K562 (cell line): ENCODE measurements around the gene LIPM. TPM values are rescaled to one million over a fixed set of nuclear protein-coding genes. Genes with fewer than 3 reads are reported as not detected.

Experiments used
- ATAC-seq: fragments of 200-7000 bp; cut with Tn5 transposase; 3 replicates; pipeline ENCODE4 v1.9.1; 2020; ENCODE audit warnings: moderate library complexity
- BruUV-seq: library from RNA; stranded (reverse); fragments of 400-500 nt; replicated peaks from 2 replicates; lab custom pipeline; 2021; lab: Mats Ljungman, UMichigan
- CTCF ChIA-PET: fragments of 300-600 bp; formaldehyde crosslinking; extraction: SDS; loops from one replicate; lab custom pipeline; 2021; ENCODE audit warnings: low intra/inter-chr PET ratio; lab: Yijun Ruan, JAX
- POLR2A ChIA-PET: fragments of 300-600, 350-650 bp; sonication (Branson Sonifier 250); formaldehyde crosslinking; extraction: SDS; loops from one replicate; lab custom pipeline; 2021; ENCODE audit warnings: antibody characterized with exemption, inconsistent platforms; lab: Yijun Ruan, JAX
- DNase-seq, 4 experiments: peaks; one replicate each; pipeline versions ENCODE4 v3.0.0 to v3.0.0-alpha.2; 2011 to 2018; ENCODE audit warnings: low spot score in 3 of 4, mixed read lengths in 3 of 4; ENCODE audit errors: extremely low read depth in 1 of 4
- FAIRE-seq: peaks from 2 replicates; lab custom pipeline; 2011; peaks lifted over from hg19 to GRCh38; lab: Jason Lieb, UNC
- H2AFZ ChIP-seq: 2 replicates; pipeline ENCODE4 v1.6.0; 2011; ENCODE audit warnings: low read depth, low read length, control low read depth, inconsistent platforms
- H3K27ac ChIP-seq: fragments of 200-600 bp; 3 replicates; pipeline ENCODE4 v1.8.0; 2011; ENCODE audit warnings: low read depth, mild to moderate bottlenecking, control low read depth, inconsistent platforms, low read length, moderate library complexity, mixed read lengths; ENCODE audit errors: extremely low read depth
- H3K27me3 ChIP-seq, 2 experiments: fragments of 300-600 bp in 1 of 2; 2 replicates in 1 of 2; 3 replicates in 1 of 2; pipeline versions ENCODE4 v1.6.0 to v1.8.0; 2011; ENCODE audit warnings: inconsistent platforms in 2 of 2, low read length in 2 of 2, mild to moderate bottlenecking in 1 of 2, mixed read lengths in 1 of 2, moderate library complexity in 1 of 2; ENCODE audit not compliant: control insufficient read depth in 2 of 2, insufficient read depth in 2 of 2
- H3K36me3 ChIP-seq: fragments of 300-600 bp; 3 replicates; pipeline ENCODE4 v1.8.0; 2011; ENCODE audit warnings: mild to moderate bottlenecking, low read length, inconsistent platforms; ENCODE audit not compliant: control insufficient read depth, insufficient read depth
- H3K4me1 ChIP-seq, 2 experiments: fragments of 200-600 bp in 1 of 2; replicated peaks in 1 of 2; 2 replicates in 1 of 2; 3 replicates in 1 of 2; pipeline versions ENCODE4 v1.5.1 to v1.8.0; 2011; ENCODE audit warnings: inconsistent platforms in 2 of 2, low read length in 2 of 2, mild to moderate bottlenecking in 1 of 2, mixed read lengths in 1 of 2, moderate library complexity in 1 of 2; ENCODE audit not compliant: control insufficient read depth in 2 of 2, insufficient read depth in 2 of 2
- H3K4me2 ChIP-seq: 2 replicates; pipeline ENCODE4 v1.6.1; 2011; ENCODE audit warnings: low read length, control low read depth, inconsistent platforms, mixed read lengths; ENCODE audit not compliant: insufficient read depth
- H3K4me3 ChIP-seq: fragments of 200-600 bp; sonication (generic), shearing (Covaris generic); 2 replicates; pipeline ENCODE4 v1.5.1; 2016; ENCODE audit warnings: control low read depth, inconsistent platforms
- H3K79me2 ChIP-seq: fragments of 200-600 bp; 3 replicates; pipeline ENCODE4 v1.8.0; 2011; ENCODE audit warnings: low read length, inconsistent platforms; ENCODE audit not compliant: control insufficient read depth, insufficient read depth
- H3K9ac ChIP-seq, 2 experiments: 2 replicates each; pipeline versions ENCODE4 v1.6.0 to v1.6.1; 2011; ENCODE audit warnings: low read depth in 2 of 2, low read length in 2 of 2, control low read depth in 1 of 2, inconsistent platforms in 1 of 2, mild to moderate bottlenecking in 1 of 2, mixed read lengths in 1 of 2; ENCODE audit not compliant: insufficient read depth in 1 of 2
- H3K9me1 ChIP-seq: one replicate; pipeline ENCODE4 v1.6.0; 2011; ENCODE audit warnings: inconsistent platforms, mild to moderate bottlenecking, low read length, moderate library complexity; ENCODE audit not compliant: control insufficient read depth, insufficient read depth
- H3K9me3 ChIP-seq: replicated peaks from 2 replicates; pipeline ENCODE4 v1.5.1; 2011; ENCODE audit warnings: low read depth, low read length, inconsistent platforms; ENCODE audit not compliant: control insufficient read depth, insufficient read depth
- H4K20me1 ChIP-seq: replicated peaks from 2 replicates; pipeline ENCODE4 v1.6.1; 2011; ENCODE audit warnings: low read length, inconsistent platforms, mixed read lengths; ENCODE audit not compliant: control insufficient read depth, insufficient read depth
- ETS2 ChIP-seq: IDR thresholded peaks from 2 replicates; pipeline ENCODE4 v1.6.1; 2016; ENCODE audit warnings: borderline replicate concordance, missing genetic modification characterization, mild to moderate bottlenecking, moderate library complexity, missing compliant biosample characterization; ENCODE audit not compliant: poor library complexity, severe bottlenecking
- KAT7 ChIP-seq: sonication (generic); formaldehyde crosslinking; IDR thresholded peaks from 2 replicates; pipeline ENCODE4 v1.8.0; 2022; ENCODE audit warnings: missing genetic modification reagents, mild to moderate bottlenecking, borderline replicate concordance
- ZNF311 ChIP-seq: fragments of 250-450 bp; sonication (Bioruptor Pico); IDR thresholded peaks from 2 replicates; pipeline ENCODE4 v1.4.0; 2020; ENCODE audit warnings: mild to moderate bottlenecking, moderate library complexity
- ZNF445 ChIP-seq: fragments of 250-450 bp; sonication (Bioruptor Pico); IDR thresholded peaks from 2 replicates; pipeline ENCODE4 v1.4.0; 2020; ENCODE audit warnings: low read depth, mild to moderate bottlenecking, moderate library complexity
- WGBS: fragments of 100-300 bp; shearing (Covaris generic); methylation state at CpG from one replicate; pipeline ENCODE4 v1.1.6; 2016; ENCODE audit warnings: low coverage, mixed read lengths; ENCODE audit not compliant: insufficient coverage; ENCODE audit errors: missing lambda C conversion rate; 5-methylcytosine and 5-hydroxymethylcytosine counted together
- in situ Hi-C: fragments of 300-500 bp; cut with MboI; formaldehyde crosslinking; loops from 4 replicates; pipeline ENCODE4 v1.15.0; 2018; ENCODE audit warnings: inconsistent platforms, mixed read lengths
- intact Hi-C: fragments of 100-400 bp; cut with micrococcal nuclease; formaldehyde crosslinking; loops from 2 replicates; pipeline ENCODE4 v1.14.2; 2022
- polyA plus RNA-seq, 8 experiments: library from polyadenylated mRNA; depleted of rRNA in 4 of 8; stranded (reverse) in 5 of 8; unstranded in 3 of 8; fragments of >200 nt; fragmentation: Nextera tagmentation in 2 of 8; fragmentation: Illumina TruSeq in 1 of 8; extraction: Ambion mirVana in 2 of 8; extraction: Trizol in 1 of 8; gene quantifications; 2 replicates each; pipeline versions ENCODE4 v1.2.1 to v1.2.3, GENCODE V29; 2011 to 2014; ENCODE audit warnings: inconsistent platforms in 1 of 8, missing spikeins in 1 of 8
- total RNA-seq, 7 experiments: library from RNA; depleted of rRNA in 6 of 7; stranded (reverse); fragments of >200 nt in 6 of 7; fragmentation: Illumina TruSeq in 2 of 7; extraction: Trizol in 2 of 7; gene quantifications; 2 replicates each; pipeline versions ENCODE4 v1.2.1 to v1.2.3, GENCODE V29; 2011 to 2021; ENCODE audit warnings: low replicate concordance in 1 of 7
- TF ChIP-seq, protein P1 (sequence below): sonication (generic); formaldehyde crosslinking; IDR thresholded peaks from 2 replicates; pipeline ENCODE4 v1.8.0; 2022; ENCODE audit warnings: mild to moderate bottlenecking, missing genetic modification reagents

The LIPM gene
- total and polyA plus RNA-seq, 9 of the 15 experiments (the other 6 are each of a cell fraction or from before 2014, with no cell fraction given): not detected

DNA sequence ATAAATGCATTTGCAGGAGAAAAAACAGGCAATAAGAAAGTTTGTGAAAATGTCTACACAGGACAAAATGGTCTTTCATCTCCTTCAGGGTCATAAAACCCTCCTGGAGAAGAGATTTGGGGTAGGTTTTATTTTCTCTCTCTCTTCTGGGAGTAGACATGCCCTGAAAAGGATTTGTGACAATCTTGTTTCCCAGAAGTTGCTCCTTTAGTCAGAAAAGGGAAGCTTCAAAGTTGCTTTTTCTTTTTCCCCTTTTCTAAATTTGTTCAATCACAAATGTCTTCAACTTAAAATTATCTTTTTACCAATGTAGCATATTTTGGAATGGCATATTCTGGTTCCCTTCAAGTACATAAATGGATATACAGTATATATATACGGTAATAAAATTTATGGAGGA lies 58.5 kb downstream of the LIPM start:
- ATAC-seq (no peak), FAIRE-seq (no peak), DNase-seq (no peak)
- POLR2A ChIA-PET: no interaction called here
- in situ Hi-C loops (no loop called here), intact Hi-C loops (no loop called here)
- Histone ChIP-seq H2AFZ (no peak overlapping the region), H3K4me2 (no peak overlapping the region), H3K36me3 (no peaks in the 10 kb centered on the region), H3K4me1 (no peaks in the 10 kb centered on the region), H3K9me3 (no peaks in the 10 kb centered on the region), H3K9ac (no peak overlapping the region), H3K79me2 (no peaks in the 10 kb centered on the region), H3K27me3 (no peaks in the 10 kb centered on the region), H3K27ac (no peak overlapping the region), H3K9me1 (no peaks in the 10 kb centered on the region), H4K20me1 (no peaks in the 10 kb centered on the region), H3K4me3 (no peak overlapping the region)
- BruUV-seq: no TSS peak
- CTCF ChIA-PET: no interaction called here
- TF ChIP-seq ZNF311 (CRISPR knock-in tag): no peak
- no peak for TF ChIP-seq ETS2
- TF ChIP-seq ZNF445 (CRISPR knock-in tag): no peak
- WGBS: 0% methylated on average over 1 of the region's 1 CpG

DNA sequence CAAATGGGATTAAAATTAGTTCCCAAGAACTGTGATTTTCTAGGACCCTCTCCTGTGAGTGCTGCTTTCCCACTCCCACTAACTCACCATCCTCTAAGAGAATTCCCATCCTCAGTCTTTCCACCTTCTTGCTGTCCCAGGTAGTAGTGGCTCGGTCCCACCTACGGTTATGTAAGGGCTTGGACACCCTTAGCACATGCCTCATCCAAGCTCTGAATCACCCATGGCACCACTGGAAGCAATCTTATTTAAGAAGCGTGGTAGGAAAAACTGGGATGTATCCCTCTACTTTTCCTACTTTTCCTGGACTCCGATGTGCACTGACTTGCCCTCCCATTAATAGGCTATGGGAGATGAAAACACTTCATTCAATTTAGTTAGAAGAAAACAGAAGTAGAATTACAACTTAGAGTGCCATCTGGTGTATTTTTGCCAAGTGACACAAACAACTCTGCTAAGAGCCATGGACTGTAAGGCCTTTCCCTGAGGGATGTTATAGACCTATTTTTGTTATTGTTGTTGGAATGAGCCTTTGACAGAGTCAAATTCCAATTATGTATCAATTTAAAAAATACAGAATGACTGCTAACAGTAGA lies 62.8 kb downstream of the LIPM start:
- H4K20me1 ChIP-seq: no peaks in the 10 kb centered on the region
- no peak for TF ChIP-seq KAT7 (CRISPR knock-in tag)
- TF ChIP-seq, protein P1, sequence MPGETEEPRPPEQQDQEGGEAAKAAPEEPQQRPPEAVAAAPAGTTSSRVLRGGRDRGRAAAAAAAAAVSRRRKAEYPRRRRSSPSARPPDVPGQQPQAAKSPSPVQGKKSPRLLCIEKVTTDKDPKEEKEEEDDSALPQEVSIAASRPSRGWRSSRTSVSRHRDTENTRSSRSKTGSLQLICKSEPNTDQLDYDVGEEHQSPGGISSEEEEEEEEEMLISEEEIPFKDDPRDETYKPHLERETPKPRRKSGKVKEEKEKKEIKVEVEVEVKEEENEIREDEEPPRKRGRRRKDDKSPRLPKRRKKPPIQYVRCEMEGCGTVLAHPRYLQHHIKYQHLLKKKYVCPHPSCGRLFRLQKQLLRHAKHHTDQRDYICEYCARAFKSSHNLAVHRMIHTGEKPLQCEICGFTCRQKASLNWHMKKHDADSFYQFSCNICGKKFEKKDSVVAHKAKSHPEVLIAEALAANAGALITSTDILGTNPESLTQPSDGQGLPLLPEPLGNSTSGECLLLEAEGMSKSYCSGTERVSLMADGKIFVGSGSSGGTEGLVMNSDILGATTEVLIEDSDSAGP (CRISPR knock-in tag): no peak
- TF ChIP-seq, all 486 proteins: peak for 0
- Histone ChIP-seq H3K27ac (no peak overlapping the region), H3K4me2 (no peak overlapping the region), H3K4me3 (no peak overlapping the region), H3K4me1 (no peaks in the 10 kb centered on the region), H3K36me3 (no peaks in the 10 kb centered on the region), H3K79me2 (no peaks in the 10 kb centered on the region), H3K27me3 (no peaks in the 10 kb centered on the region), H2AFZ (no peak overlapping the region), H3K9ac (no peak overlapping the region), H3K9me1 (no peaks in the 10 kb centered on the region), H3K9me3 (no peaks in the 10 kb centered on the region)
- intact Hi-C loops: no loop called here
- WGBS: 0% methylated on average over 2 of the region's 4 CpGs
- in situ Hi-C loops: no loop called here
- DNase-seq (no peak), FAIRE-seq (no peak), ATAC-seq (no peak)
- ChIA-PET CTCF (no interaction called here), POLR2A (no interaction called here)
- no TSS peak for BruUV-seq
